NCI-H2171 (cell line): ENCODE measurements around the gene ENO4.

Experiments used
- DNase-seq: peaks from one replicate; lab custom pipeline; 2025; lab: John Stamatoyannopoulos, UW

The ENO4 gene

DNA sequence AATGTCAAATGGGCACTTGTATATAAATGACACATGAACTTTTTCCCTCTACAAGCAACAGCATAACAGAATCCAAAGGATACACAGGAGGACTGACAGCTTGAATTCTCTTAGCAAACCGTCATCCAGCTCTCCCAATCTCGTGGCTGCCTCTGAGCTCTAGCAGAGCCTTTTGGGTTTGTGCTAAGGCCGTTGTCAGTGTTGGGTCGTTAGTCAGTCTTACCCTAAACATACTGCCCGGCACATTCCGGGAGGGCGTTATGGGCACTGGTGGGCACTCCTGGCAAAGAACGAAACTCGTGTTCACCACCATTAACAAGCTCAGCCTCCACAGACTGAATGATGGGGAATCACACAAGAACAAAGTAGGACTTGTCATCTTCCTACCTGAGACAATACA lies 19.6 kb upstream of the ENO4 start:
- DNase-seq = no peak

DNA sequence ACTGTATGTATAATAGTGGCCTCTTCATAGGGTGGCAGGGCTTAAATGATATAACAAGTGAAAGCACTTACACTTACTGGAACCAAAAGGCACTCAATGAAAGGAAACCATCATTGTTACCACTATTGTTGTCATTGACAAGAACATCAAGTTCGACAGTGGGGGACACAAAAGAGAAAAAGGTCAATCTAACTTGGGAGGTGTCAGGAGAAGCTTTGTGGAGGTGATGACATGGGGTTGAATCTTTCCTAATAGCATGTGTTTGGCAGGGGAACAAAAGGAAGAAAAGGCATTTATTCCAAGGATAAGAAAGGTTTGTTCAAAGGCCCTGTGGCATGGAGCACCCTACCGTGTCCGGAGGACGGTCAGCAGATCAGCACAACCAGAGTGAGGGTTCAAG lies 18.2 kb upstream of the ENO4 start:
- DNase-seq = no peak

GRCh38 chr10:116831790-116832189 lies 17.5 kb upstream of the ENO4 start:
- DNase-seq = no peak

- DNase-seq = no peak
Measured at GRCh38 chr10:116833986-116834985, 15.0 kb upstream of the ENO4 start.

DNA sequence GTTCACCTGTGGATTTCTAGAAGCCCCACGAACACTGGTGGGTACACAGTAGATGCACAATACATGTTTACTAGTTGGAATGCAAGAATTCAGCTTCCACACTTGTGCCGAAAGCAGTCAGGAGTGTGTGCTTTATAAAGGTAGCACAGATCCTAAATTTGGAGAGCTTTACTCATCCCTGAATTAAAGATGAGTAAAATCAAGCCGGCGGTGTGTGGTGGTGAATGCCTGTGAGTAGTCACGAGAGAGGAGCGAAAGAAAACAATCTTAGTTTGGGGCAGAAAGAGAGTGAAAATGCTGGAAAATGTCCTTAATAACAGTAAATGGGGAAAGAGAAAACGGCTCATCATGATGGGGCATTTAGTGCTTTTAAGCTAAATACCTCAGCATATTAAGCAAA lies 13.6 kb upstream of the ENO4 start:
- no peak for DNase-seq

DNA sequence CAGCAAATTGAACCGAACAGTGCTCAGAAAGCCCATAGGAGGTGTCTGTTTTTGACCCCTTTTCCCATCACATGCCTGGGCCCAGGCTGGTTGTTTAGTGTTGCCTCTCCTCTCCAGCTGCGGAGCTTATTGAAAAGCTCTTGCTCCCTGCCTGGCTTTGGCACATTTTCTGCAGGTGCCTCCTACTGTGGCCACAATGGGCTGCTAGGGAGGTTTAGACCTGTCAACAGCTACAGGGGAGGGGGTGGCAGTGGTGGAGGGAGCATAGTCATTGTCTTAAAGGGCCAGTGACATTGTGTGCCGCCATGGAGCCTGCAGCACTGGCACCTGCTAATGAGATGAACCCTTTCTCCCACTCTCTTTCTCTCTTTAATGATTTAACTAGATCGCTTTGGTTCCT lies 13.2 kb upstream of the ENO4 start:
- DNase-seq = no peak

DNA sequence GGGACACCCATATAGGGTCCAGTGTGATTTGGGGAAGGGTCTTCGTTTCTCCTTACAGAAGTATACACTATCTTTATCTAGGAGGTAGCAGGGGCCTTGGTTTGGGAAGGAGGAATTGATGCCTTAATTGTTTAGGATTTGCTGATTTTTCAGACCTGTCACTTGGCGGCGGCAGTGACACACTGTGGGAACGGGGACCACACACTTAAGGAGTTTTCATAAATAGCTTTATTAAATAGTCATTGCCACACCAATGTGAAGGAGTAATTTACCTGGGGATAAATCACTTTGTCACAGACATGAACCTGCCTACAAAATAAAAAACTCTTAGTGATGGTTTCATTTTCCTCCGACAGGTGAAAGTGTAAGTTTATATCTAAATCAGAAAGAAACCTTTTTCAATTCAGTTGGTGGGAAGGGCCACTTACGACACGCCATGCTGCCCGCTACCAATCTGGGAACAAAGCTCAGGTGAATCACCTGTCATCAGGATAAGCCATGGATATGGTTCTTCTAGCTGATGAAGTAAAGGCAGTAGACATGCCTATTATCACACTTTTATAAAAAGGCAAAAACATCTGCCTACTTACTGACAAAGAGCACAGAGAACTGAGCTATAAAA lies 12.3 kb upstream of the ENO4 start:
- DNase-seq = no peak

GRCh38 chr10:116838143-116838725 lies 11.1 kb upstream of the ENO4 start:
- DNase-seq = no peak

GRCh38 chr10:116840389-116841075 lies 8.8 kb upstream of the ENO4 start:
- DNase-seq = no peak

DNA sequence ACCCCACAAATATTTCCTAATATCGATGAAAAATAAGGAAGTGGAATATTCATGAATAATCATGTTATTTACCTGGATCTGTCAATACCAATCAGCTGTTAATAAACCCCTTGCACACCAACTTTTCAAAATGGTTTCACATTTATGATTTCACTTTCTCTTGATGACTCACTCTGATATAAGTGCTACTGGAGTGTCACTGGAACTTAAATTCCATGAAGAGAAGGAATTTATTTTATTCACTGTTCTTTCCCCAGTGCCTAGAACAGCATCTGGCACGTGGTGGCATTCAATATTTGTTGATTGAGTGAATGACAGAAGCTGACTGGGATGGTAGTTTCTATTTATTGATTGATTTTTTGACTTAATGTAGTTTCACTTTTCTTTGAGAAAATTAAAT lies 3.5 kb upstream of the ENO4 start:
- no peak for DNase-seq

DNA sequence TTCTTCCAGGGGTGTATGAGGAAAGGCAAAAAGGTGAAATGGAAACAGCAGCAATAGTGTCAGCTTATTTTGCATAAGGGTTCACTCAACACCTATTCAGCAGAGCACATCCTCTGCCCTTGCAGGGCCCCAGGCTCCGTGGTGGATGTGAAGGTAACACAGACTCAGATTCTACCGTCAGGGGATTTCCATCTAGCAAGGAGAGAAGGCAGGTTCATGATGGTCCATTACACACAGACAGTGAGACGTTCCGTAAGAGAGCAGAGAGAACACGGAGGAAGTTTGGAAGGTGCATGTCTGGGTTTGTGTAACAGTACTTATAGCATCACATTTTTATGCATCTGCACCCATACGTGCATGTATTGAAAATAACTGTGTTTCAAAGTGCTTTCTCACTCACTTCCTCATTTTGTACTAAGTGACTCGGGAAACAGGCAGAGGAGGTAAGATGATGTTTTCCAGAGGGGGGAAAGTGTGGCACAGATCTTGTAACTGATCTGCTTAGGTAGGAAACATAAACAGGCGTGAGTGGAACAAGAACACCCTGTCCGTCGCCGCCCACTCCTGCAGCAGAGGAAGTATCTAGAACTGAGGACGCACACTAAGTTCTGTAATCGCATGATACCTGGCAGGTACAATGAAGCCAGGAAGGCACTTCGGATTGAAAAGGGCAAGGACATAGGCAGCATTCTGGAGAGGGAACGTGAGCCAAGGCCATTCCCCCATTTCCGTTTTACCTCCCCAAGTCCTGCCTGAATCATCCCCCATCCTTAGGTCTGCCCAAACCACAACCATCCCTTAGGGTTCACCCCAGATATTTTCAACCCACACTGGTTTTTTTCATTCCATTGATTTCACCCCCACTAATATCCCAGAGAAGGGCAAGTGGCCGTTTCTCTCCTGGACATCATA lies 1.0 kb upstream of the ENO4 start:
- DNase-seq = no peak

GRCh38 chr10:116848944-116849247 lies 403 bp upstream of the ENO4 start:
- no peak for DNase-seq

GRCh38 chr10:116850058-116850611 lies 836 bp downstream of the ENO4 start:
- no peak for DNase-seq

GRCh38 chr10:116852246-116852645 lies 2.9 kb downstream of the ENO4 start:
- no peak for DNase-seq

DNA sequence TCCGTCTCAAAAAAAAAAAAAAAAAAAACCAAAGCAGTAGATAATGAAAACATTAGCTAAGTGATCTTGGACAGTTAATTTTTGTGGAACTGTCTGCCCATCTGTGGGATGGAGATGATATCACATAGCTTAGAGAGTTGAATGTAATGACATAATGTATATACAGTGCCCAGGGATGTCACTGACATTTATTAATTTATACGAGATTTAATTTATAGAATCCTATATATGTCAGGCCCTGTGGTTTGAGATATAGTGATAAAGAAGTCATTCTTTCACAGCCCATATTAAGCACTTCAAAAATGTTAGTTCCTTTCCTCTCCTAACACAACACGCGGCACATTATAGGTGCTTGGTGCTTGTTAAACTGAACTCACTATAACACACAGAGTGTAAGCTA lies 4.0 kb downstream of the ENO4 start:
- no peak for DNase-seq

DNA sequence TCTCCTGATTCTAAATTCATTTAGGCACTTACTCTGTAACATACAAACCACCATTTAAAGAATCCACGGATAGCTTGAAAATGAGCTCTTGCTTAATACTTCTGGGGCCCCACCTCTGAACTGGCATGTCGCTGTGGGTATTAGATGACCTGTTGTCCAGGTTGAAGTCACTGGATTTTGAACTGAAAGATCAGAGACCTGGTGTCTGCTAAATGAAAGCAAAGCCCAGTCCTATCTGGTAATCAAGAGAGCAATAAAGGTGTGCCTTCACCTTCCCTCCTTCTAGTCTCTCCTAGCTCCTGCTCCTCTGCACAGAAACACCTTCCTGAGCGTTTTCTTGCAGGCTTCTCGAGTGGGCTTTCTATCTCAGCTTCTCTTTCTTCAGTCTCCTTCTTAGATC lies 4.4 kb downstream of the ENO4 start:
- DNase-seq = no peak

- DNase-seq = no peak
Measured at GRCh38 chr10:116857156-116857555, 7.9 kb downstream of the ENO4 start.

- DNase-seq = no peak
Measured at GRCh38 chr10:116861796-116862195, 12.5 kb downstream of the ENO4 start.

DNA sequence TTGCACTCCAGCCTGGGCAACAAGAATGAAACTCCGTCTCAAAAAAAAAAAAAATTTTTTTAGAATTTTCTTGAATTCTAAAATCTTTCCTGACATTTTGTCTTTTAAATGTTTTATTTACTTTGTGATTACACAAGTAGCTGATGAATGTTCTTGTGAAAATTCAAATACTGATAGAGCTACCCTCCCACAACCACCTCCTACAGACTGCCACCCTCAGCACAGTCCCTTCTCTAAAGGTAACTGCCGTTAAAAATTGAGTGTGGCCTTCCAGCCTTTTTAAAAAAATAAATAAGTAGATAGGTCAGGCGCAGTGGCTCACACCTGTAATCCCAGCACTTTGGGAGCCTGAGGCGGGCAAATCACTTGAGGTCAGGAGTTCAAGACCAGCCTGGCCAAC lies 15.1 kb downstream of the ENO4 start:
- no peak for DNase-seq

- DNase-seq = no peak
Measured at GRCh38 chr10:116866066-116866465, 16.8 kb downstream of the ENO4 start.

- DNase-seq = no peak
Measured at GRCh38 chr10:116866987-116867595, 17.8 kb downstream of the ENO4 start.
